DMS 273 (cell line): ENCODE results near the gene RNF114.
"Not testable (repeated sequence)": the region's sequence is repeated elsewhere in the genome, so short reads cannot be mapped to it uniquely, and the experiment has no call there.

Source experiments
- DNase-seq: peaks from one replicate; lab custom pipeline; 2025; ENCODE audit not compliant: unreplicated experiment; lab: John Stamatoyannopoulos, UW

Gene RNF114

DNA sequence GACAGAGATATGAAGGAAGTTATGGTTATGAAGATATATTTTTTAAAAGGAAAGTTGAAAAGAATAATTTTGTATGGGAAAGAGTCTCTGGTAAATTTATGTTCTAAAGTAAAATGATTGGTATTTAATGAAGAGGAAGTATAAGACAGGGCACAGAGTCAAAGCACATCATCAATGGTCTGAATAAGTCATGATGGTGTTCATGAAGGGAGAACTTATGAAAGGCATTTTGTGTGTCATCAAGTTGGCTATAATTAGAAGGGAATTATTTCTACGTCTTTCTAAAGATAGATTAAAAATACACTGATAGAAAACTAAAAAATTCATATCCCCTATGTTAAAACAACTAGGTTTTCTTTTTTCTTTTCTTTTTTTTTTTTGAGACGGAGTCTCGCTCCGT, 25.2 kb downstream of the RNF114 start:
- DNase-seq = no peak

DNA sequence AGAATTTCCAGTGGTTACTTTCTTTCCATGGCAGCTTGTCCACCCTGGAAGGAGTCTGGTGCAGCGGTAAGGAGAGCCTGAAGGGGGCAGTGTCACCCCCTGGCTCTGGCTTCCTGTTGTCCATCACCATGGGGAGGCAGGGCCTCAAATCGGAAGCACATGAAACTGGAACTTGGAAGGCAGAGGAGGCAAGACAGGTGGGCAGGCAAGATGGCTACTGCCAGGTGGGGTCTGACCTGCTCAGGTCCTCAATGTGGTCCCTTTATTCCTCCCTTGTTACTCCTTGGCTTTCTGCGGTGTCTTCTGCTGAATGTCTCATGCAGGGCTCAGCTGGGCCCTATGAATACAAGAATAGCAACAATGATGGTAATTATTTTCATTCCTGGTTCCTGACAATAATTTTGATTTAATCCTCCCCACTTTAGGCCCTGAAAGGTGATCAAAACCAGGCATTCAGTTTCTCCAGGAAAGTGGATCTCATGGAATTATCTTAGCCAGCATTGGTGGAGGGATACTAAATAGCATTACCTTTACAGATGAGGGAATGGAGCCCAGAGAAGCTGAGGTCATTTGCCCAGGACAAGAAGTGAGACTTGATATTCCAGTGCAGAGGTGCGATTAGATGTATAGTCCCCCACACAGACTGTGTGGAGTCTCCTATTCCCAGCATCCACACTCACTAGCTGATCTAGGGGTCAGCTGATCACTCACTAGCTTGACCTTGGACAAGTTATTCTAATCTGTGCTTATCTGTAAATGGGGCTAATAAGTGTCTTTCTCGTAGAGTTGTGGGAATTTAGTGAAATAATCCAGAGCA, 29.0 kb downstream of the RNF114 start:
- peak; percentile 82 for DNase-seq

DNA sequence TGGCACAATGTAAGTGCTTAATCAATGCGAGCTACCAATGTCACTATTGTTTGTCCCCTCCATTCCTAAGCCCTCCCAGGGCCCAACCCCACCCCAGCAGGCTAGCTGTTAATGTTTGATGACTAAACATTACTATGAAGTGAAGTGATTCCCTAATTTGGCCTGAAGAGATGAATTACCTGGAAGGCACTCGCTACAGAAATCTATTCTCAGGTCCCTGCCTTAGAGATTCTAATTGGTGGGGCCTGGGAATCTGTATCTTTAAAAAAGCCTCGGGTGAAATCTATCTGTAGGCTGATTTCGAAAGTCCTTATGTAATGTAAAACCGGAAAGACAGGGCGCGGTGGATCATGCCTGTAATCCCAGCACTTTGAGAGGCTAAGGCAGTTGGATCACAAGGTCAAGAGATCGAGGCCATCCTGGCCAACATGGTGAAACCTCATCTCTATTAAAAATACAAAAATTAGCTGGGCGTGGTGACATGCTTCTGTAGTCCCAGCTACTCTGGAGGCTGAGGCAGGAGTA, 29.6 kb downstream of the RNF114 start:
- DNase-seq = no peak

DNA sequence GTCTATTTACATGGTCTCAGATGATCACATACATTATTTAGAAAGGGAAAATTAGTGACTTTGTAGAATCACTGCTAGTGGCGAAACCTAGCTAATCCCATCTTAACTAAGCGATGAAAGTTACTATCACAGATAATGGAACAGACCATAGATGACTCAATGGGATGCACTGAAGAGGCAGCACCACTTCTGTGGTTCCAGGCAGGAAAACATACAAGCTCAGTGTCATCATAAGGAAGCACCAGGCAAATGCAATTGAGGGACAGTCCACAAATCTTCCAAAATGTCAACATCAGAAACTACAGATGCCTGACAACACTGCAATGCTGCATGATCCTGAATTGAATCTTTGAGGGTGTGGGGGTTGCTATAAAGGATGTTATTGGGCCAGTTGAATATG, 30.7 kb downstream of the RNF114 start:
- DNase-seq = no peak

DNA sequence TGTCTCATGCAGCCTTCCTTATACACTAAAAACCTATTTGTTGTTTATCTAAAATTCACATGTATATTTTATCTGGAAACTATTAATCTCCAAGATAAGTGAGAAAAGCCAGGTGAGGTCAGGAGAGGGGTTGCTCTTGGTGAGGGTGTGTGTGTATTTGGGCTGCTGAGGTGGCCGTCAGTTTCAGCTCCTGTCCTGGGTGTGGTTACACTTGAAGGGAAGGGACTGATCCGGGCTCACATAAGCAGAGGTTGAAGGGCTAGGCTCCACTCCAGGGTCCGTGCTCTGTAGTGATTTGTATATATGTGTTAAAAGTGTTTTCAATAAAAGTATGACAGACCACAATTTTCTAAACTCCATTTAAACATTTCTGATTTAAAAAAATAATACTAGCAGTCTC, 33.0 kb downstream of the RNF114 start:
- DNase-seq = no peak

DNA sequence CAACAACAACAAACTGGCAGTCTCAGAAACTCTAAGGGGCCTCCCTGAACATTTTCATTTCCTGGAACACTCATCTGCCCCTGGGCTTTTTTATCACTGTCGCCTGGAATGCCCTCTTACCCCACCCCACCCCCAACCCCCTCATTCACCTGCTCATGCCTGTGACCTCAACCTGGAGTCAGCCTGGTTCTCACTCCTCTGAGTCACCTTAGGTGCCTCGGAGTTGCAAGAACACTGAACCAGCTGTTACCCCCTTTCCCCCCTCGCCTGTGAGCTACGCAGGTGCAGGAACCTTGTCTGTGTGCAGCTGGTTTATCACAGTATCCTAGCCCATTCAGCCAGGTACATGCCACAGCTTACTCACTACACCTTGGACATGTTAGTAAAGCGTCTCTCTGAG, 33.7 kb downstream of the RNF114 start:
- DNase-seq = no peak

DNA sequence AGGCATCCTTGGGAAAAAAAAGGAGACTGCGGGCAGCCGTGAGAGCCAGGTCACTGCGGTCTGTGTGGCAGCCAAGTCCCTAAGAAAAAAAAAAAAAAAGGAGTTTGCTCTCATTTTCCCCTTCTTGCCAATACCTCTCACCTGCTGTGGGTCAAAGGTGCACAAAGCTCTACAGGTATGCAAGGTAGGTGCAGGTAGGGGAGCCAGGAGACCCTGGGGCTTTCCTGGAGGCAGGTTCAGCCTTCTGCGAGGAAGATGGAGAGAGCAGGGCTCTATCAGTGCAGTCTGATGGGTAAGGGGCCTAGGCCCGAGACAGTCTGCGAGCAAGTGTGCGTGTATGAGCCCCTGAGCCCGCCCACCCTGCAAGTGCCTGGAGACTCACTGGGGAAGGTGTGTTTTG, 34.3 kb downstream of the RNF114 start:
- DNase-seq = no peak

DNA sequence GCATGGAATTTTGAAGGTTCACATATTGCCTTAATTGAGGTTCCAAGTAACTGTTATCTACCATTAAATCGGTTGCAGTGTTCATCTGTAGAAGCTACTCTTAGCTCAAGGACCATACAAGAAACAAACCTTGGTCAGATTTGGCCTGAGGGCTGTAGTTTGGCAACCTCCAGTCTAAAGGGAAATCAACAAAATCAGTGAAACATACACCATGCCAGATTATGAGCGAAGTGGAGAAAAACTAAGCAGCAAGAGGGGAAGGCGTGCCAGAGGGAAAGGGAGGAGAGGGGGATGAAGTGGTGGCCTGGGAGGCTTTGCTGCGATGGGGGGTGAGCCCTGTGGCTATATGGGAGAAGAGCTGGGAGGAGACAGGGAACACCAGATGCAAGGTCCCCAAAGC, 37.8 kb downstream of the RNF114 start:
- no peak for DNase-seq

DNA sequence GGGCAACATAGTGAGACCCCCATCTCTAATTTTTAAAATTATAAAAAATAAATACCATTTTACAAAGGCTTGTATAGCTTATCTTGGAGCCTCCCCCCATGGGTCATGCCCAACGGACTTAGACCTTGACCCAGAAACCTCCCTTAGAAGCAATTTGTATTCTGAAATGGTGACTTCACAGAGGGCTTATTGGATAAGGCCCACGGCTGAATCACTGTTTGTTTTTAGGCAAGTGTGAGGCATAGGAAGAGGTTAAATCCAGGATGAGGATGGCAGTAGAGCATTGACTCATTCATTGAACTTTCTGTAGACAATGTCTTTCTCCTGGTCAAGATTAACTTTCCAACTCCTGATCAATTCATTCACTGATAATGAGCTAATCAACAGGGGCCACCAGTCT, 40.3 kb downstream of the RNF114 start:
- no peak for DNase-seq

DNA sequence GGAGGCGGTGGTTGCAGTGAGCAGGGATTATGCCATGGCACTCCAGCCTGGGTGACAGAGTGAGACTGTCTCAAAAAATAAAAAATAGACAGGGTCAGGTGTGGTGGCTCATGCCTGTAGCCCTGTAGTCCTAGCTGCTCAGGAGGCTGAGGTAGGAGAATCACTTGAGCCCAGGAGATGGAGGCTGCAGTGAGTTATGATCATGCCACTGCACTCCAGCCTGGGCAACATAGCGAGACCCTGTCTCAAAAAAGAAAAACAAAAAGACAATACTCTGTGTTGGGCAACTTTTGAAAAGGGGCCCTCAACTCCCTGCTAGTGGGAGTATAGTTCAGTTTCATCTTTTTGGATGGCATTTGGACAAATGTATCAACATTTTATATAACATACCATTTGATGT, 41.5 kb downstream of the RNF114 start:
- DNase-seq = not testable (repeated sequence)

DNA sequence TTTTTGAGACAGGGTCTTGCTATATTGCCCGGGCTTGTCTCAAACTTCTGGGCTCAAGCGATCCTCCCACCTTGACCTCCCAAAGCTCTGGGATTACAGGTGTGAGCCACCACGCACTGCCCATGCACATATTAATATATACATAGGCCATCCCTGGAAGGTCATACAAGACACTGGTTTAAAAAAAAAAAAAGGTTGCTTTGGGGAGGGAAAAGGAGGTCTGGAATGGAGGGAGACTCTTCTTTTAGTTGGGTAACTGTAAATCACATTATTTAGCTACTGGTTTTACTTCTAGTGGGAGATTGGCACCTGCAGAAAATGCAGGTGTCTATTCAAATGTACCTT, 42.5 kb downstream of the RNF114 start:
- no peak for DNase-seq

DNA sequence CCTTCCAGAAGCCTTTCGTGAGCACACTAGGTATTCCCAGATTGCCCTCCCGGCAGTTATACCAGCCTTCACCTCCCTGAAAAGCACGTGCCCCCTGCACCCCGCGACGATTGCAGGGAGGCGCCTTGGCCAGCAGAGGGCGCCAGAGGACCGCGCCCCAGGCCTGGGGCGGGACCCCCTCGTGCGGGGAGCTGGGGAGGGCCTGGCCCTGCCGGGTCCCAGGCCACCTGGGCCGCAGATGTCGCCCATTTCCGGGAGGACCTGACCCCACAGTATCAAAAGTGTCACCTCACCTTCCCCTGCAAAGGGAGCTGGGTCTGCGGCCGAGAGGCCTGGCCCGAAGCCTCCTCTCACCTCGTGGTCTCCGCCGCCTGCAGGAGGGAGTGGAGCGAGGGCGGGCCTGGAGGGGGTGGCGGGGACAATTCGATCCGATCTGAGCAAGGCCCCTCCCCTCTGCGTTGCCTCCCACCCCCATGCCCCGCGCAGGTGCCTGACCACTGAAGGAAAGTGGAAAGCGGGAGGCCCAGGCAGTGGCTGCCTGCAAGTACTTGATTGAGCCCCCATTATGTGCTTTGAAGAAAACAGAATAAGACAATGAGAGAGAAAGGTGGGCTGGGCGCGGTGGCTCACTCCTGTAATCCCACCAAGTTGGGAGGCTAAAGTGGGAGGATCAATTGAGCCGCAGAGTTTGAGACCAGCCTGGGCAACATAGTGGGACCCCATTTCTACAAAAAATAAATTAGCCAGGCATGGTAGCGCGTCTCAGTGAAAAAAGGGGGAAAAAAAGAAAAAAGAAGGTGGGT, 43.0 kb downstream of the RNF114 start:
- peak; percentile 88 for DNase-seq

DNA sequence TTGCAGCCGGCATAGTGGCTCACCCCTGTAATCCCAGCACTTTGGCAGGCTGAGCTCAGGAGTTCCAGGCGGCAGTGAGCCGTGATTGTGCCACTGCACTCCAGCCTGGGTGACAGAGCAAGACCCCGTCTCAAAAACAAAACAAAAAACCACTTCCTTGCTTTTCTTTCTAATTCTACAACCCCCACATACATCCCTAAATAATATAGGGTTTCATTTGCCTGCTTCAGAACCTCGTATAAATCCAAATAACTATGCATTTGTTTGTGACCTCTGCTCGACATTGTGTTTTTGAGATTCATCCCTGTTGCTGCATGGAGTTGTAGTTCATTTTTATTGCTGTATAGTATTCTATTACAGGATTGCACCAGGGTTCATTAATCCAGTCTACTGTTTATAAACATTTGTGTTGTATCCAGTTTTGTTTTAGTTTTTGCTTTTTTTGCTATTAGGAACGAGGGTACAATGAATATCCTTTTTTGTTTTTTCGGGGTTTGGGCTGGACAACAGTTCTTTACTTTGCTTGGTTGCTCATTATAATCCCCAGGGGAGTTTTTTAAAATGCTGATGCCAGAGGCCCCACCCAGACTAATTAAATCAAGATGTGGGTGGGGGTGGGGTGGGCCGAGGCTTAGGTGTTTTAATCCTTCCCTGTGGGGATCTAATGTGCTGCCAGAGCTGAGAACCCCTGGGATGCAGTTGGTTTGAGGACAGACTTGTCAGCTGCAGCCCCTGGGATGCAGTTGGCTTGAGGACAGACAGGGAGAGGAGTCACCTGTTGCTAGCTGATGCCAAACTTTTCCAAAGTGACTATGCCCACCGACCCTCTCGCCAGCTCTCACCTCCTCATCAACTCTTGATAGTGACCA, 44.2 kb downstream of the RNF114 start:
- peak; percentile 31 for DNase-seq

DNA sequence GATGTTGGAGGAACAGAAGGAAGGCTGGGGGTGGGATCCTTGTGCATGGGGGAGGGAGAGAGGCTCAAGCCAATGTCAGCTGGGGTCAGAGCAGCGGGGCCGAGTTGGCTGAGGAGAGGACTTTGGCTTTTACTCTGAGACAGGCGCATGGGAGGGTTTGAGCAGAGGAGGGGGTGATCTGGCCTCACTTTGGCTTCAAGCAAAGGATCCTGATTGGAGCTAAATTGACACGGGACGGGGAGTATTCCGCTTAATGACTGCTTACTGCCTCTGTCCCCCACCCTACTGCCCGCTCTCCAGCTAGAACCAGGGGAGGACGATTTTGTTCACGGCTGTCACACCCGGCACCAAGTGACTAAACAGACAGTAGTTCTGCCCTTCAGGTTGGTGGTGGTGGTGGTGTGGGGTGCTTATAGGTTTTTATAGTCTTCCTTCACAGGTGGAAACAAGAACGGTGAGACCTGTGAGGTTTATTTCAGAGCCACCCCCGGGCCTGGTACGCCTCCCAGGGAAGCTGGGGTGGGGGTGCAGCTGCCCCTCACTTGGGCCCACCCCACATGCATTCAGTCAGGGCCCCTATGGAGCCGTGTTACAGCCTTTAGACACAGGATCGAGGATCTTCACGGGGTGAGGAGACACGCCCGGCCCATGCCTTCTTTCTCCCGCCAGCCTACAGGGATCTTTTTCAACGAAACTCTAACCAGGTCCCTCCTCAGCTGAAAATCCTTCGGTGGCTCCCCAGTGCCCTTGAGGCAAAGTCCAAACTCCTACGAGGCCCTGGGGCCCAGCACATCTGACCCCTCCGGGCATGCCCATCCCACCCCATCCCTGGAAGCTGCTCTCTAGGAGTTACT, 45.2 kb downstream of the RNF114 start:
- DNase-seq = no peak

DNA sequence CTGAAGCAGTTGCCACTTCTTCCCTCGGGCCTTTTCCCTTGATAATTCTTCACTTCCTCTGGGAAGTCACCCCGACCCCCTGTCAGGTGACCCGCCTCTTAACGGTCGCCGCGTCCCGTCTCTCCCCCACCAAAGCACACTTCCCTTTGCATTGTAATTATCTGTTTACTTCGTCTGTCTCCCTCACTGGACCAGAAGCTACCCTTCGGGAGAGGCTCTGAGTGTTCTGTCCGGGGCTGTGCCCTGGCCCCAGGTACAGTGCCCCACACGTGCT, 45.8 kb downstream of the RNF114 start:
- no peak for DNase-seq

DNA sequence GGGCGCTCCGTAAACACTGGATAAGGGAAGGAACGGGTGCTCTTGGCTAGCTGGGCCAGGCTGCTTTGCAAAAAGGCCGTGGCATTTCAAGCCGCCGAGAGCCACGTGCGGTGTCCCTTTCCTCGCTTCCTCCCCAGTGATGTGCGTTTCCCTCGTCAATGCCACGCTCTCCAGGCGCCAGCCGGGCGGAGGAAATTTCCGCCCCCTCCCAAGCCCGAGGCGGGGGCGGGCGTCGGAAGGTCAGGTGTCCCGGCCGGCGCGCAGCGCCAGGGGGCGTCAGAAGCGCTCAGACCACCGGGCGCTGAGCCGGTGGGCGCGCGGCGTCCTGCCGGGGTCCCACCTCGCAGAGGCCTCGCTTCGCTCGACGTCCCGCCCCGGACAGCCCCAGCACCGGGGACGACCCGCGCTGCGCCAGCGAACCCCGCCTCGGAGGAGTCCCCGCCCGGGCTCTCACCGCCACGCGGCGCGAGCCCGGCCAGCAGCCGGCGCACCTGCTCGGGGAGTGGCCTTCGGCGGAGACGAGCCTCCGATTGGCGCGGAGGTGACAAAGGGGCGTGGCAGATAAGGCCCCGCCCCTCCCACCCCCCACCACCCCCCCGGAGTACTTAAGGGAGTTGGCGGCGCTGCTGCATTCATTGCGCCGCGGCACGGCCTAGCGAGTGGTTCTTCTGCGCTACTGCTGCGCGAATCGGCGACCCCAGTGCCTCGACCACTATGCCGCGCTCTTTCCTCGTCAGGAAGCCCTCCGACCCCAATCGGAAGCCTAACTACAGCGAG, 46.3 kb downstream of the RNF114 start, which contains the start of gene SNAI1:
TSS of gene SNAI1 (plus strand) at position 635 of the 777 bp plus-strand sequence. CDS start at position 715, 80 bp downstream.
- DNase-seq = peak; percentile 97

DNA sequence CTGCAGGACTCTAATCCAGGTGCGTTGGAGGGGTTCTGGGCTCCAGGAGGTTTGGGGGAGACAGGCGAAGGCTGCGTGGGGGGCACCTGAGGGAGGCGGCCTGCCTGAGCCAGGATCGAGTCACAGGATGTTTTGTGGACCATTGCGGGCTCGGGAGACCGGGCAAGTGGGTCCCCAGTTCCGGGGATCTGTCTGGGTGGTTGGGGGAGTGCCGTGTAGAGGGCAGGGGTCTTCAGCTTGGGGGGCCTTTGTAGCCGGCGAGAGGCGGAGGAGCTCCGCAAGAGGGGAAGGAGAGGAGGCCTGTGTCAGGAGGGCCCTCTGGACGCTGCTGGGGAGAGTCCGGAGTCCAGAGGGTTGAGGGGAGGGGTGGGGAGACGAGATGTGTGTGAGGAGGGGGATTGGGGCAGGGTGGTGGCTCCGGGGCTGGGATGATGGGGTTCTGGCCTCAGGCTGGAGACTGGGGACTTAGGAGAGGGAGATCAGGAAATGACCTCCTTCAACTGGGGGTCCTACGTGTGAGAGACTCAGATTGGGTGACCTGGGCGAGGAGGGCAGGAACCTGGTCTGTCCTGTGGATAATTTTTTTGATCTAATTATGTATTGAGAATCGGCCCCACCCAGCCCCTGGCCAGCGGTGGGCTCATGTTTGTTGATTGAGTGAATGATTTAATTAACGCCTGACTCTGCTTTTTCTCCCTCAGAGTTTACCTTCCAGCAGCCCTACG, 47.1 kb downstream of the RNF114 start:
- DNase-seq = no peak

DNA sequence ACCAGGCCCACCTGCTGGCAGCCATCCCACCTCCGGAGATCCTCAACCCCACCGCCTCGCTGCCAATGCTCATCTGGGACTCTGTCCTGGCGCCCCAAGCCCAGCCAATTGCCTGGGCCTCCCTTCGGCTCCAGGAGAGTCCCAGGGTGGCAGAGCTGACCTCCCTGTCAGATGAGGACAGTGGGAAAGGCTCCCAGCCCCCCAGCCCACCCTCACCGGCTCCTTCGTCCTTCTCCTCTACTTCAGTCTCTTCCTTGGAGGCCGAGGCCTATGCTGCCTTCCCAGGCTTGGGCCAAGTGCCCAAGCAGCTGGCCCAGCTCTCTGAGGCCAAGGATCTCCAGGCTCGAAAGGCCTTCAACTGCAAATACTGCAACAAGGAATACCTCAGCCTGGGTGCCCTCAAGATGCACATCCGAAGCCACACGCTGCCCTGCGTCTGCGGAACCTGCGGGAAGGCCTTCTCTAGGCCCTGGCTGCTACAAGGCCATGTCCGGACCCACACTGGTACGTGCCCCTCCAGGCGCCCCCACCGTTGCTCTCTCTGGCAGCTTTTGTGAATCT, 47.7 kb downstream of the RNF114 start:
- peak; percentile 56 for DNase-seq
